Measurements from ENCODE around the gene PSPH. TPM values are rescaled to one million over a fixed set of nuclear protein-coding genes. Genes with fewer than 3 reads are reported as not detected.

The PSPH gene
- total RNA-seq, 2 donors from 2014 or later = 8.0 to 11.6 TPM

DNA sequence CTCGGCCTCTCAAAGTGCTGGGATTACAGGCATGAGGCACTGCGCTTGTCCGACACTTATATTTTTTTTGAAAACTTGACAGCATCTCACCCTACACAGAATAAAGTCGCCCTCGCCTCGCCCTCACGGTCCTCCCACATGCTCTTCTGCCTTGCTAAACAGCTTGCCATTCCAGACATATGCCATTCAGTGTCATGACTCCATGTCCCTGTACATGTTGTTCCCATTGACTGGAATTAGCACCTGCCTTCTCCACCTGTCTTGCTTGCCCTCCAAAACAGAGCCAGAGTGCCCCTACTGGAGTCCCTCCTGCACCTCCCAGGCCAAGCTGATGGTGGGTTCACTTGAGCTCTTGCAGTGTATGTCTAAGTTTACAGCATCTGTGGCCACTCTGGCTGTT is 80.7 kb downstream of the PSPH start:
- Histone ChIP-seq H3K27ac (peak overlapping the region; percentile 65 to 87), H3K36me3 (no peaks in the 10 kb centered on the region), H3K4me3 (no peak overlapping the region), H3K9me3 (no peaks in the 10 kb centered on the region), H3K27me3 (no peaks in the 10 kb centered on the region), H3K4me1 (peaks cover 0 to 49% of the 10 kb centered on the region in 2 donors)
- no peak for DNase-seq (ENCODE audit: low spot score)
- TF ChIP-seq, protein P1, sequence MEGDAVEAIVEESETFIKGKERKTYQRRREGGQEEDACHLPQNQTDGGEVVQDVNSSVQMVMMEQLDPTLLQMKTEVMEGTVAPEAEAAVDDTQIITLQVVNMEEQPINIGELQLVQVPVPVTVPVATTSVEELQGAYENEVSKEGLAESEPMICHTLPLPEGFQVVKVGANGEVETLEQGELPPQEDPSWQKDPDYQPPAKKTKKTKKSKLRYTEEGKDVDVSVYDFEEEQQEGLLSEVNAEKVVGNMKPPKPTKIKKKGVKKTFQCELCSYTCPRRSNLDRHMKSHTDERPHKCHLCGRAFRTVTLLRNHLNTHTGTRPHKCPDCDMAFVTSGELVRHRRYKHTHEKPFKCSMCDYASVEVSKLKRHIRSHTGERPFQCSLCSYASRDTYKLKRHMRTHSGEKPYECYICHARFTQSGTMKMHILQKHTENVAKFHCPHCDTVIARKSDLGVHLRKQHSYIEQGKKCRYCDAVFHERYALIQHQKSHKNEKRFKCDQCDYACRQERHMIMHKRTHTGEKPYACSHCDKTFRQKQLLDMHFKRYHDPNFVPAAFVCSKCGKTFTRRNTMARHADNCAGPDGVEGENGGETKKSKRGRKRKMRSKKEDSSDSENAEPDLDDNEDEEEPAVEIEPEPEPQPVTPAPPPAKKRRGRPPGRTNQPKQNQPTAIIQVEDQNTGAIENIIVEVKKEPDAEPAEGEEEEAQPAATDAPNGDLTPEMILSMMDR (IDR thresholded peaks at IDR 0.05) = no peak

GRCh38 chr7:55969391-55969790 is 81.9 kb downstream of the PSPH start:
- DNase-seq (ENCODE audit: low spot score) = no peak
- Histone ChIP-seq H3K9me3 (no peaks in the 10 kb centered on the region), H3K27ac (peak overlapping the region; percentile 65 to 87), H3K4me1 (peaks cover 0 to 55% of the 10 kb centered on the region in 2 donors), H3K36me3 (no peaks in the 10 kb centered on the region), H3K27me3 (no peaks in the 10 kb centered on the region), H3K4me3 (no peak overlapping the region)
- TF ChIP-seq, protein P1 (IDR thresholded peaks at IDR 0.05) = no peak

GRCh38 chr7:55966851-55967250 is 84.4 kb downstream of the PSPH start:
- TF ChIP-seq, protein P1 (IDR thresholded peaks at IDR 0.05) = no peak
- Histone ChIP-seq H3K4me1 (peaks cover 0 to 55% of the 10 kb centered on the region in 2 donors), H3K4me3 (peak overlapping the region in 1 of 2 donors; percentile 16), H3K27ac (peak overlapping the region; percentile 94), H3K9me3 (no peaks in the 10 kb centered on the region), H3K36me3 (no peaks in the 10 kb centered on the region), H3K27me3 (no peaks in the 10 kb centered on the region)
- no peak for DNase-seq (ENCODE audit: low spot score)

DNA sequence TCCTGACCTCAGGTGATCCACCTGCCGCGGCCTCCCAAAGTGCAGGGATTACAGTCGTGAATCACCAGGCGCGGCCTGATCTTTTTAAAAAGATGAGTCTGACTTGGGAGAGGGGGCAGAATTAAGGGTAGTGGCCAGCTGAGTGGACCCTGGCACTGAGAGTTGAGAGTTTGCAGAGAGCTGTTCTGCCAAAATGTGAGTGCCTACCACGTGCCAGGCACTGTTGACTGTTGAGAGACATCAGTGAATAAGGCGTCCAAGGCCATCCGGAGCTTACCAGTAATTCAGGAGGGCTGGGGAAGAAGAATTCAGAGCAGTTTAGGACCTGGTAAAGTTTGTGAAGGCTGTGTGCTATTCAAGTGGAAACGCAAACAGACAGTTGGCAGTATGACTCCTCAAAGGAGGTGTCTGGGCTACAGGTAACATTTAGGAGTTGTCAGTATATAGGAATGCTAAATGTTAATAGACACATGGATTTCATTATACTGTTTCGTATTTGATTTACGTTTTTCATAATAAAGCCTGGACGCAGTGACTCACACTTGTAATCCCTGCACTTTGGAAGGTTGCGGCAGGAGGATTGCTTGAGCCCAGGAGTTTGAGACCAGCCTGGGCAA is 85.3 kb downstream of the PSPH start:
- peaks cover 0 to 50% of the 10 kb centered on the region in 2 donors for H3K4me1 ChIP-seq
- no peak for DNase-seq (ENCODE audit: low spot score)
- peak overlapping the region; percentile 64 to 75 for H3K4me3 ChIP-seq
- H3K27ac ChIP-seq = peak overlapping the region; percentile 94
- H3K9me3 ChIP-seq = no peaks in the 10 kb centered on the region
- H3K27me3 ChIP-seq = no peaks in the 10 kb centered on the region
- TF ChIP-seq, protein P1 (IDR thresholded peaks at IDR 0.05) = no peak
- no peaks in the 10 kb centered on the region for H3K36me3 ChIP-seq

- Histone ChIP-seq H3K9me3 (no peaks in the 10 kb centered on the region), H3K27ac (peak overlapping the region; percentile 94), H3K4me3 (peak overlapping the region; percentile 64 to 75), H3K4me1 (peaks cover 0 to 42% of the 10 kb centered on the region in 2 donors), H3K36me3 (no peaks in the 10 kb centered on the region), H3K27me3 (no peaks in the 10 kb centered on the region)
- DNase-seq (ENCODE audit: low spot score) = no peak
- TF ChIP-seq, protein P1 (IDR thresholded peaks at IDR 0.05) = no peak
Measured at GRCh38 chr7:55965100-55965470, 86.2 kb downstream of the PSPH start.

Data from right atrium auricular region (tissue), 2 donors.